GM12878 (cell line): ENCODE measurements around the gene HAAO. TPM values are rescaled to one million over a fixed set of nuclear protein-coding genes. Genes with fewer than 3 reads are reported as not detected.

Experiments used
- ATAC-seq: fragments of 200-7000 bp; cut with Tn5 transposase; 3 replicates; pipeline ENCODE4 v1.9.1; 2020; ENCODE audit warnings: mild to moderate bottlenecking, moderate library complexity
- BruUV-seq: library from RNA; stranded (reverse); fragments of 400-500 nt; replicated peaks from 2 replicates; lab custom pipeline; 2021; lab: Mats Ljungman, UMichigan
- CTCF ChIA-PET: fragments of 300-600 bp; sonication (Branson Sonifier 250); formaldehyde crosslinking; extraction: SDS; loops from one replicate; lab custom pipeline; 2021; ENCODE audit warnings: inconsistent platforms; lab: Yijun Ruan, JAX
- POLR2A ChIA-PET: fragments of 350-600 bp; formaldehyde crosslinking; extraction: SDS; loops from one replicate; lab custom pipeline; 2021; ENCODE audit warnings: inconsistent platforms; lab: Charles Lee
- RAD21 ChIA-PET: fragments of 300-600 bp; sonication (Branson Sonifier 250); formaldehyde crosslinking; loops from one replicate; lab custom pipeline; 2023; ENCODE audit warnings: antibody characterized with exemption; ENCODE audit not compliant: unreplicated experiment; lab: Charles Lee
- SMC1A ChIA-PET: fragments of 300-600 bp; sonication (Branson Sonifier 250); formaldehyde crosslinking; loops from one replicate; lab custom pipeline; 2023; ENCODE audit not compliant: unreplicated experiment, uncharacterized antibody; lab: Charles Lee
- DNase-seq: peaks from one replicate; pipeline ENCODE4 v3.0.0-alpha.2; 2011; ENCODE audit warnings: low read depth, low spot score
- FAIRE-seq: peaks from 3 replicates; lab custom pipeline; 2011; peaks lifted over from hg19 to GRCh38; lab: Jason Lieb, UNC
- H2AFZ ChIP-seq: 2 replicates; pipeline ENCODE4 v1.6.0; 2011; ENCODE audit warnings: low read depth, low read length, control low read depth; ENCODE audit not compliant: control insufficient read depth
- H3K27ac ChIP-seq: 2 replicates; pipeline ENCODE4 v1.5.1; 2011; ENCODE audit warnings: control low read depth; ENCODE audit not compliant: control insufficient read depth, insufficient read depth
- H3K27me3 ChIP-seq, 2 experiments: replicated peaks in 1 of 2; 2 replicates each; pipeline versions ENCODE4 v1.6.0 to v1.6.1; 2011; ENCODE audit warnings: low read length in 1 of 2; ENCODE audit not compliant: control insufficient read depth in 2 of 2, insufficient read depth in 2 of 2
- H3K36me3 ChIP-seq, 2 experiments: 2 replicates each; pipeline ENCODE4 v1.5.1; 2011; ENCODE audit warnings: low read length in 1 of 2; ENCODE audit not compliant: control insufficient read depth in 2 of 2, insufficient read depth in 2 of 2
- H3K4me1 ChIP-seq: 2 replicates; pipeline ENCODE4 v1.6.1; 2011; ENCODE audit warnings: mild to moderate bottlenecking, low read length, moderate library complexity, mixed read lengths; ENCODE audit not compliant: control insufficient read depth, insufficient read depth
- H3K4me2 ChIP-seq: 2 replicates; pipeline ENCODE4 v1.6.0; 2011; ENCODE audit warnings: control low read depth; ENCODE audit not compliant: control insufficient read depth, insufficient read depth
- H3K4me3 ChIP-seq: fragments of 200-600 bp; sonication (generic); 2 replicates; pipeline ENCODE4 v1.5.1; 2016
- H3K79me2 ChIP-seq: 2 replicates; pipeline ENCODE4 v1.6.0; 2011; ENCODE audit warnings: low read length; ENCODE audit not compliant: control insufficient read depth, insufficient read depth
- H3K9ac ChIP-seq: 2 replicates; pipeline ENCODE4 v1.8.0; 2011; ENCODE audit warnings: low read length, control low read depth, mixed read lengths; ENCODE audit not compliant: control insufficient read depth, insufficient read depth
- H3K9me3 ChIP-seq: replicated peaks from 3 replicates; pipeline ENCODE4 v1.5.1; 2011; ENCODE audit warnings: mild to moderate bottlenecking, low read length; ENCODE audit not compliant: control insufficient read depth, insufficient read depth
- H4K20me1 ChIP-seq: 2 replicates; pipeline ENCODE4 v1.6.0; 2011; ENCODE audit not compliant: control insufficient read depth, insufficient read depth
- ATF7 ChIP-seq: fragments of 450-650 bp; IDR thresholded peaks from 2 replicates; pipeline ENCODE4 v1.6.1; 2016; ENCODE audit warnings: low read depth, mild to moderate bottlenecking
- DPF2 ChIP-seq: fragments of 450-650 bp; IDR thresholded peaks from 2 replicates; pipeline ENCODE4 v1.6.1; 2017; ENCODE audit warnings: mild to moderate bottlenecking
- ESRRA ChIP-seq: IDR thresholded peaks from 2 replicates; pipeline ENCODE4 v1.6.1; 2012; ENCODE audit warnings: mild to moderate bottlenecking, low read length, improper control_type of control experiment
- GABPA ChIP-seq: IDR thresholded peaks from 2 replicates; pipeline ENCODE4 v1.6.1; 2014; ENCODE audit warnings: antibody characterized with exemption, low read depth, mild to moderate bottlenecking, inconsistent platforms
- GATAD2B ChIP-seq: fragments of 450-650 bp; conservative IDR thresholded peaks from 2 replicates; pipeline ENCODE4 v1.6.1; 2017; ENCODE audit warnings: low read depth, mild to moderate bottlenecking, moderate library complexity
- MTA2 ChIP-seq: fragments of 450-650 bp; IDR thresholded peaks from 2 replicates; pipeline ENCODE4 v1.6.1; 2016; ENCODE audit warnings: low read depth, mild to moderate bottlenecking, moderate library complexity
- NFIC ChIP-seq: IDR thresholded peaks from 2 replicates; pipeline ENCODE4 v1.6.1; 2012; ENCODE audit warnings: low read depth, mild to moderate bottlenecking, inconsistent platforms, low read length, moderate library complexity
- TBL1XR1 ChIP-seq: IDR thresholded peaks from 2 replicates; pipeline ENCODE4 v1.6.1; 2012; ENCODE audit warnings: low read depth, low read length, improper control_type of control experiment
- WRNIP1 ChIP-seq: IDR thresholded peaks from 2 replicates; pipeline ENCODE4 v1.6.1; 2011; ENCODE audit warnings: low read depth, low read length, improper control_type of control experiment, borderline replicate concordance
- ZSCAN29 ChIP-seq: fragments of 450-650 bp; IDR thresholded peaks from 2 replicates; pipeline ENCODE4 v1.6.1; 2017; ENCODE audit warnings: mild to moderate bottlenecking, moderate library complexity
- WGBS: methylation state at CpG from one replicate; pipeline ENCODE4 v1.1.6; 2016; ENCODE audit warnings: low lambda C conversion rate; ENCODE audit not compliant: insufficient replicate concordance, insufficient coverage; ENCODE audit errors: missing lambda C conversion rate; 5-methylcytosine and 5-hydroxymethylcytosine counted together
- in situ Hi-C: fragments of 300-500 bp; cut with MboI; formaldehyde crosslinking; loops from 9 replicates; pipeline ENCODE4 v1.14.3; 2018; ENCODE audit warnings: mixed read lengths
- intact Hi-C: fragments of 100-400 bp; cut with micrococcal nuclease; formaldehyde crosslinking; loops from one replicate; pipeline ENCODE4 v1.14.2; 2022; ENCODE audit not compliant: unreplicated experiment
- polyA plus RNA-seq, 11 experiments: library from polyadenylated mRNA; depleted of rRNA in 4 of 11; unstranded in 6 of 11; stranded (reverse) in 5 of 11; fragments of >200 nt; fragmentation: Nextera tagmentation in 4 of 11; fragmentation: Illumina TruSeq in 1 of 11; extraction: Ambion mirVana in 4 of 11; extraction: Trizol in 1 of 11; gene quantifications; 1 replicate in 1 of 11; 2 replicates in 10 of 11; pipeline versions ENCODE4 v1.2.1 to v1.2.3, GENCODE V29; 2011 to 2016; ENCODE audit warnings: inconsistent platforms in 2 of 11, missing spikeins in 2 of 11, low read depth in 1 of 11
- total RNA-seq, 4 experiments: library from RNA; depleted of rRNA in 3 of 4; stranded (reverse); fragments of >200 nt in 3 of 4; fragmentation: Illumina TruSeq in 1 of 4; extraction: Trizol in 1 of 4; gene quantifications; 2 replicates each; pipeline versions ENCODE4 v1.2.1 to v1.2.3, GENCODE V29; 2013 to 2021
- TF ChIP-seq, protein P1 (sequence below), 3 experiments: IDR thresholded peaks in 2 of 3; conservative IDR thresholded peaks in 1 of 3; 2 replicates each; pipeline ENCODE4 v1.5.1; 2011; ENCODE audit warnings: low read depth in 3 of 3, low read length in 3 of 3, mild to moderate bottlenecking in 3 of 3, control low read depth in 2 of 3, moderate library complexity in 2 of 3, inconsistent platforms in 1 of 3, mixed read lengths in 1 of 3; ENCODE audit not compliant: control insufficient read depth in 2 of 3, insufficient read depth in 1 of 3; ENCODE audit errors: extremely low read depth in 1 of 3
- TF ChIP-seq, protein P2 (sequence below): IDR thresholded peaks from 2 replicates; pipeline ENCODE4 v1.6.1; 2011; ENCODE audit warnings: mild to moderate bottlenecking, low read depth, low read length, moderate library complexity; ENCODE audit not compliant: insufficient replicate concordance
- TF ChIP-seq, protein P3 (sequence below): IDR thresholded peaks from 2 replicates; pipeline ENCODE4 v1.6.1; 2012; ENCODE audit warnings: mild to moderate bottlenecking, low read depth, low read length
- TF ChIP-seq, protein P4 (sequence below): fragments of 450-650 bp; IDR thresholded peaks from 2 replicates; pipeline ENCODE4 v1.6.1; 2016; ENCODE audit warnings: mild to moderate bottlenecking

Gene HAAO
- total and polyA plus RNA-seq, 10 of the 15 experiments (the other 5 are each of a cell fraction or from before 2014, with no cell fraction given), result 4.3 to 58.7 (median 26.8) TPM

DNA sequence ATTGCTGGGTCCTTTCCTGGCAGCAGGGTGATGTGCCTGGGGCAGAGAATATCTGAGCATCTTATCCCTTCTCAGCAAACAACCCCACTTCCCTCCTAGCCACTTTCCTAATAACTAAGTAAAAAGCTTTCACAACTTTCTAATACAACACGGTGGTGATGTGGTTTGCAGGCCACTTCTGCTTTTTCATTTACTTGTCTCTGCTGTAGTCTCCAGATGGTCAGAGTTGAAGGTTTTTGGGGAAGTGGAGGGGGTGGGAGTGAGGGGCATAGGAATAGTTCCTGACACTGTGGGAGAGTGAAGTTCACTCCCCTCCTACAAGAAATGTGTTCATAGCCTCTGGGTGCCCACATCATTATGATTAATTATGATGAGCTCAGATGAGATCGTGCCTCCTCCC, 40.1 kb downstream of the HAAO start (continued):
- TF ChIP-seq, protein P1, sequence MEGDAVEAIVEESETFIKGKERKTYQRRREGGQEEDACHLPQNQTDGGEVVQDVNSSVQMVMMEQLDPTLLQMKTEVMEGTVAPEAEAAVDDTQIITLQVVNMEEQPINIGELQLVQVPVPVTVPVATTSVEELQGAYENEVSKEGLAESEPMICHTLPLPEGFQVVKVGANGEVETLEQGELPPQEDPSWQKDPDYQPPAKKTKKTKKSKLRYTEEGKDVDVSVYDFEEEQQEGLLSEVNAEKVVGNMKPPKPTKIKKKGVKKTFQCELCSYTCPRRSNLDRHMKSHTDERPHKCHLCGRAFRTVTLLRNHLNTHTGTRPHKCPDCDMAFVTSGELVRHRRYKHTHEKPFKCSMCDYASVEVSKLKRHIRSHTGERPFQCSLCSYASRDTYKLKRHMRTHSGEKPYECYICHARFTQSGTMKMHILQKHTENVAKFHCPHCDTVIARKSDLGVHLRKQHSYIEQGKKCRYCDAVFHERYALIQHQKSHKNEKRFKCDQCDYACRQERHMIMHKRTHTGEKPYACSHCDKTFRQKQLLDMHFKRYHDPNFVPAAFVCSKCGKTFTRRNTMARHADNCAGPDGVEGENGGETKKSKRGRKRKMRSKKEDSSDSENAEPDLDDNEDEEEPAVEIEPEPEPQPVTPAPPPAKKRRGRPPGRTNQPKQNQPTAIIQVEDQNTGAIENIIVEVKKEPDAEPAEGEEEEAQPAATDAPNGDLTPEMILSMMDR (IDR thresholded peaks at IDR 0.05 in 2 of 3, conservative IDR thresholded peaks at IDR 0.05 in 1 of 3; ENCODE audit: control insufficient read depth in 2 of 3, extremely low read depth in 1 of 3, insufficient read depth in 1 of 3, low read depth in 3 of 3, low read length in 3 of 3), result no peak
- TF ChIP-seq, protein P2, sequence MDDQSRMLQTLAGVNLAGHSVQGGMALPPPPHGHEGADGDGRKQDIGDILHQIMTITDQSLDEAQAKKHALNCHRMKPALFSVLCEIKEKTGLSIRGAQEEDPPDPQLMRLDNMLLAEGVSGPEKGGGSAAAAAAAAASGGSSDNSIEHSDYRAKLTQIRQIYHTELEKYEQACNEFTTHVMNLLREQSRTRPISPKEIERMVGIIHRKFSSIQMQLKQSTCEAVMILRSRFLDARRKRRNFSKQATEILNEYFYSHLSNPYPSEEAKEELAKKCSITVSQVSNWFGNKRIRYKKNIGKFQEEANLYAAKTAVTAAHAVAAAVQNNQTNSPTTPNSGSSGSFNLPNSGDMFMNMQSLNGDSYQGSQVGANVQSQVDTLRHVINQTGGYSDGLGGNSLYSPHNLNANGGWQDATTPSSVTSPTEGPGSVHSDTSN, result no peak
- peak; percentile 93 for TF ChIP-seq DPF2
- peak; percentile 80 for TF ChIP-seq TBL1XR1
- no peak for TF ChIP-seq WRNIP1
- peak; percentile 50; the same call in 1 of the 2 replicates for TF ChIP-seq ATF7
- peak; percentile 93 for TF ChIP-seq MTA2

DNA sequence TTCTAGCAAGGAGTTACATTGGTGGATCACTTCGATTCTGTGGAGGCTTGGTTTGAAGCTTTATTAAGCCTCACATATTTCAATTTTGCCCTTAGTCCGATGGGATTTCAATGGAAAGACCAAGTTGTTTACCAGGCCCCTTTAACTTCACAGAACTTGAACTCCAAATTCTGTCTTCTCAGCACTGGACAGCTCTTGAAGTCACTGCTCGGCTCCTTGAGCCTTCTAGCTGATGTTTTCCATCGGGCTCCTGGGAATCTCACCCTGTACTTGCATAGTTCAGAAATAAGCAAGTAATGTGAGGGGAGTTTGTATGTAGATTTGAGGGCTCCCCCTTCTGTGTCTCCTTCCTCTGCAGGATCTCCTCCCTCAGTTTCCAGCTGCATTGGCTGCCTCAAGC, 43.5 kb downstream of the HAAO start:
- Histone ChIP-seq H3K27ac (no peak overlapping the region), H3K36me3 (no peaks in the 10 kb centered on the region), H3K9me3 (no peaks in the 10 kb centered on the region), H3K27me3 (no peaks in the 10 kb centered on the region), H3K79me2 (no peaks in the 10 kb centered on the region), H4K20me1 (no peaks in the 10 kb centered on the region), H3K9ac (no peak overlapping the region), H2AFZ (no peak overlapping the region), H3K4me1 (peaks cover 34% of the 10 kb centered on the region), H3K4me2 (no peak overlapping the region), H3K4me3 (no peak overlapping the region)
- 74% methylated on average over 4 of the region's 4 CpGs for WGBS
- ATAC-seq (no peak), FAIRE-seq (no peak), DNase-seq (no peak)
- TF ChIP-seq, protein P3, sequence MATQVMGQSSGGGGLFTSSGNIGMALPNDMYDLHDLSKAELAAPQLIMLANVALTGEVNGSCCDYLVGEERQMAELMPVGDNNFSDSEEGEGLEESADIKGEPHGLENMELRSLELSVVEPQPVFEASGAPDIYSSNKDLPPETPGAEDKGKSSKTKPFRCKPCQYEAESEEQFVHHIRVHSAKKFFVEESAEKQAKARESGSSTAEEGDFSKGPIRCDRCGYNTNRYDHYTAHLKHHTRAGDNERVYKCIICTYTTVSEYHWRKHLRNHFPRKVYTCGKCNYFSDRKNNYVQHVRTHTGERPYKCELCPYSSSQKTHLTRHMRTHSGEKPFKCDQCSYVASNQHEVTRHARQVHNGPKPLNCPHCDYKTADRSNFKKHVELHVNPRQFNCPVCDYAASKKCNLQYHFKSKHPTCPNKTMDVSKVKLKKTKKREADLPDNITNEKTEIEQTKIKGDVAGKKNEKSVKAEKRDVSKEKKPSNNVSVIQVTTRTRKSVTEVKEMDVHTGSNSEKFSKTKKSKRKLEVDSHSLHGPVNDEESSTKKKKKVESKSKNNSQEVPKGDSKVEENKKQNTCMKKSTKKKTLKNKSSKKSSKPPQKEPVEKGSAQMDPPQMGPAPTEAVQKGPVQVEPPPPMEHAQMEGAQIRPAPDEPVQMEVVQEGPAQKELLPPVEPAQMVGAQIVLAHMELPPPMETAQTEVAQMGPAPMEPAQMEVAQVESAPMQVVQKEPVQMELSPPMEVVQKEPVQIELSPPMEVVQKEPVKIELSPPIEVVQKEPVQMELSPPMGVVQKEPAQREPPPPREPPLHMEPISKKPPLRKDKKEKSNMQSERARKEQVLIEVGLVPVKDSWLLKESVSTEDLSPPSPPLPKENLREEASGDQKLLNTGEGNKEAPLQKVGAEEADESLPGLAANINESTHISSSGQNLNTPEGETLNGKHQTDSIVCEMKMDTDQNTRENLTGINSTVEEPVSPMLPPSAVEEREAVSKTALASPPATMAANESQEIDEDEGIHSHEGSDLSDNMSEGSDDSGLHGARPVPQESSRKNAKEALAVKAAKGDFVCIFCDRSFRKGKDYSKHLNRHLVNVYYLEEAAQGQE, result peak; percentile 16; the same call in 1 of the 2 replicates
- TF ChIP-seq ZSCAN29 (no peak), NFIC (no peak), ESRRA (no peak), GATAD2B (no peak), GABPA (no peak)
- TF ChIP-seq, protein P4, sequence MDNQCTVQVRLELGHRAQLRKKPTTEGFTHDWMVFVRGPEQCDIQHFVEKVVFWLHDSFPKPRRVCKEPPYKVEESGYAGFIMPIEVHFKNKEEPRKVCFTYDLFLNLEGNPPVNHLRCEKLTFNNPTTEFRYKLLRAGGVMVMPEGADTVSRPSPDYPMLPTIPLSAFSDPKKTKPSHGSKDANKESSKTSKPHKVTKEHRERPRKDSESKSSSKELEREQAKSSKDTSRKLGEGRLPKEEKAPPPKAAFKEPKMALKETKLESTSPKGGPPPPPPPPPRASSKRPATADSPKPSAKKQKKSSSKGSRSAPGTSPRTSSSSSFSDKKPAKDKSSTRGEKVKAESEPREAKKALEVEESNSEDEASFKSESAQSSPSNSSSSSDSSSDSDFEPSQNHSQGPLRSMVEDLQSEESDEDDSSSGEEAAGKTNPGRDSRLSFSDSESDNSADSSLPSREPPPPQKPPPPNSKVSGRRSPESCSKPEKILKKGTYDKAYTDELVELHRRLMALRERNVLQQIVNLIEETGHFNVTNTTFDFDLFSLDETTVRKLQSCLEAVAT, result no peak
- in situ Hi-C loops (no loop called here), intact Hi-C loops (no loop called here)
- RAD21 ChIA-PET, result no interaction called here
- POLR2A ChIA-PET, result interaction anchor here (0.6 kb wide), 1 partner anchor 252 kb away, joined by 7 read pairs; no protein-coding TSS in a partner anchor
- no TSS peak for BruUV-seq
- CTCF ChIA-PET, result interaction anchor here (0.9 kb wide), 2 partner anchors 27 to 85 kb away, joined by 3 to 4 read pairs; no protein-coding TSS in a partner anchor
- SMC1A ChIA-PET, result interaction anchor here (1.4 kb wide), 1 partner anchor 46 kb away, joined by 3 read pairs; no protein-coding TSS in a partner anchor
